ENCODE results near the gene KRTAP2-1.
"Not testable (repeated sequence)": the region's sequence is repeated elsewhere in the genome, so short reads cannot be mapped to it uniquely, and the experiment has no call there.

The KRTAP2-1 gene

DNA sequence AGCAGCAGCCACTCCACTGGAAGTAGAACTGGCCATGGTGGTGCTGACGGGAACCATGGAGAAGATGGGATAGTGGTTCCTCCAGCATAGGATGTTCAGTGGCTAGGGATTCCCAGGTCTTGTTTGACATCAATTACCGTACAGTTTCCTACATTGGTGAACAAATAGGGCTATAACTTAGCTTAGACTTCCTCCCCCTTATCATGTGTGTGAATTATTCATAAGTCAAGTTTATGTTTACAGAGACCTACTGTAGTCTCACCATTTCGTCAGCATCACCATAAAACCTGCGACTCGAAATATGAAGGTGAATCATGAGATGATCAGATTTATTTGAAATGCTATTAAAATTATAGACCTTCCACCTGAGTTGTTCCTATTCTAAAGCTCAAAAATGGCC lies 11.6 kb upstream of the KRTAP2-1 start:
- intact Hi-C loops (cut with DNase I), result no loop called here
- no peak for DNase-seq

DNA sequence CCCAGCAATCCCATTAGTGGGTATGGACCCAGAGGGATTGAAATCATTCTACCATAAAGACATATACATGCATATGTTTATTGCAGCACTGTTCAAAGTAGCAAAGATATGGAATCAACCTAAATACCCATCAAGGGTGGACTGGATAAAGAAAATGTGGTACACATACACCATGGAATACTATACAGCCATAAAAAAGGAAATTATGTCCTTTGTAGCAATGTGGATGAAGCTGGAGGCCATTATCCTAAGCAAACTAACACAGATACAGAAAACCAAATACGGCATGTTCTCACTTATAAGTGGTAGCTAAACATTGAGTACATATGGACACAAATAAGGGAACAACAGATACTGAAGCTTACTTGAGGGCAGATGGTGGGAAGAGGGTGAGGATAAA lies 10.4 kb upstream of the KRTAP2-1 start:
- intact Hi-C loops (cut with DNase I), result no loop called here

DNA sequence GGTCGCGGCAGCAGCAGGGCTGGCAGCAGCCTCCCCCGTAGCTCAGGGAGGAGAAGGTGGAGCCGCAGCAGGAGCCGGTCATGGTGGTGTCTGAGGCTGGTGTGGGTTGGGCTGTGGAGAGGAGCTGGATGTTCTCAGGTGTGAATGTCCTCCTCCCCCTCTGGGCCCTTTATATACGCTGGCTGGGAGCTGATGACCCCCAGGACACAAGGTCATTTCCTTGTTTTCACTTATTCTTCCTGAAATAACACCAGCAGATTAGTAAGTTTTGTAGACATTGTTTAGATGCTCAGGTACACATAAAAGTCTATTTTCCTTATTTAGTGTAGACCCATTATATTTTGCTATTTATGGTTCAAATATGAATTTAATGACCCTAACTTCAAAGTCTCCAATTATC lies 8.0 kb upstream of the KRTAP2-1 start, which contains the start of gene KRTAP2-2:
TSS of gene KRTAP2-2 (minus strand) at position 101 of the 400 bp plus-strand sequence. CDS start at position 82, 19 bp downstream.
- DNase-seq; intact Hi-C loops (cut with DNase I): not testable (repeated sequence)

More for the DNA sequence above, 10.4 kb upstream of the KRTAP2-1 start:
- no peak for DNase-seq

DNA sequence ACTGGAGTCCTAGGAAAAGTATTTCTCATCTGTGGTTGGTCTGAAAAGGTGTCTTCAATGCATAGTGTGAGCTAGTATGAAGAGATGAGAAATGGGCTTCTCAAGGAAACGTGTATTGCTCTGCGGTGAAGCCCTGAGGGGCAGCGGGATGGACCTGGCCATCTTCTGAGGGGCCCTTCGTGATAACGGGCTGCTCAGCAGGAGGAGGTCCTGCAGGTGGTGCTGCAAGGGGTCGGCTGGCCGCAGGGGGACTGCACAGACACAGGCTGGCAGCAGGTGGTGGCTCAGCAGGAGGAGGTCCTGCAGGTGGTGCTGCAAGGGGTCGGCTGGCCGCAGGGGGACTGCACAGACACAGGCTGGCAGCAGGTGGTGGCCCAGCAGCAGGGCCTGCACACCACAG lies 7.4 kb upstream of the KRTAP2-1 start:
- DNase-seq, result peak in 1 of 10 donors; percentile 61
- intact Hi-C loops (cut with DNase I), result not testable (repeated sequence)

DNA sequence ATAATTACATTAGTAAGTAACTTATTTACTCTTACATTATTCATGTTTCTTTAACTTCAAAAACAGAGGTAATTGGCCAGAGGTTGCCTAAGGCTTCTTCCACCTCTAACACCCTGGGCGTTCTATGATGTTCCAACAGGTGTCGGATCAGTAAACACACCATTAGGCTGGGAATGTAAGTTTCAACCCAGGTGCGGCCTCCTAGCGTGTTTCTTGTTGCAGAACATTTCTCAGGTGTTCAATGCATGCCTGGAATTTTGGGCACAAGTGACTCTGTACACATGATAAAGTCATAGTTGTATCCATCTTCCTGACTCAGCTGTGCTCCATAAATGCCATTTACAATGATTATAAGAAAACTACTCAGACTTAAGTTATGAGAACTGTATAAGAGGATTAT lies 6.9 kb upstream of the KRTAP2-1 start:
- intact Hi-C loops (cut with DNase I), result no loop called here
- no peak for DNase-seq

DNA sequence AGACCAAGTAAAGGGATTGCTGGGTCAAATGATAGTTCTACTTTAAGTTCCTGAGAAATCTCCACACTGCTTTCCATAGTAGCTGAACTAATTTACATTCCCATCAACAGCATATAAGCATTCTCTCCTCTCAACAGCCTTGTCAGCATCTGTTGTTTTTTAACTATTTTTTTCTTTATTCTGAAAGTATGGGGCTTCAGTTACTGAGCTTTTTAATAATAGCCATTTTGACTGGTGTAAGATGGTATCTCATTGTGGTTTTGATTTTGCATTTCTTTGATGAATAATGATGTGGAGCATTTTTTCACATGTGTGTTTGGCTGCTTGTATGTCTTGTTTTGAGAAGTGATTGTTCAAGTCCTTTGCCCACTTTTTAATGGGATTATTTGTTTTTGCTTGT lies 5.5 kb upstream of the KRTAP2-1 start:
- no peak for DNase-seq
- intact Hi-C loops (cut with DNase I), result no loop called here

DNA sequence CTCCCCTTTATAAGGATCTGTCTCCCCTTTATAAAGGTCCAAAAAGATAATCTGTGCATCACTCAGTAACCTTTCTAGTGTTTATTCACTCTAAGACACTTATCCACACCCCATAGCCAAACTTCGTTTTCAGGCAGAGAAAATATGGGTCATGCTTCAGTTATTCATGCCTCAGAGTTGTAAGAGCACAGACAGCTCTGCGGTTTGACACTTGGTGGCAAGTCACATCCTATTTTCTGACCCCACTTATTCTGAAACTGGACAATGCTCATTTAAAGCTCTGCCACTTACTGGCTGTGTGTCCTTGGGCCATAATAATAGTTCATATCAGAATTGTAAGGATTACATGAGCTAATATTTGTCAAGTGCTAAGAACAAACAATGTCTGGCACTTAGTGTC lies 2.0 kb upstream of the KRTAP2-1 start:
- intact Hi-C loops (cut with DNase I), result no loop called here
- no peak for DNase-seq

DNA sequence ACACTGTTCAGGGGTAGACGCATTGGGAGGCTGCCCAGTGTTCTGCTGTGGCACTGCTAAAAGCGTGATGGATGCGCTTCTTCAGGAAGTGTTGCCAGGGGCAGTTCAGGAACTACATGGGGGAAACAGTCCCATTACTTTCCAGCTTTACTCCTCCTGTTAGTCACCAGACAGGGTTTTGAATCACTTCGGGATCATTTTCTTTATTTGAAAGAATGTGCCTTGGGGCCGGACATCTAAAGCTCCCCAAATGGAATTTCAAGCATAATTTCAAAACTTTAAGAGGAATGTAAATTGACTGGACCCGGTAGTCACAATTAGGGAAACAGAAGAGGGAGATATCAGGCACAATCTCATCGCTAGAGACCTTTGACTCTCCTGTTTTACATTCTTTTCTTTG lies 1.3 kb upstream of the KRTAP2-1 start:
- intact Hi-C loops (cut with DNase I), result no loop called here
- DNase-seq, result no peak

DNA sequence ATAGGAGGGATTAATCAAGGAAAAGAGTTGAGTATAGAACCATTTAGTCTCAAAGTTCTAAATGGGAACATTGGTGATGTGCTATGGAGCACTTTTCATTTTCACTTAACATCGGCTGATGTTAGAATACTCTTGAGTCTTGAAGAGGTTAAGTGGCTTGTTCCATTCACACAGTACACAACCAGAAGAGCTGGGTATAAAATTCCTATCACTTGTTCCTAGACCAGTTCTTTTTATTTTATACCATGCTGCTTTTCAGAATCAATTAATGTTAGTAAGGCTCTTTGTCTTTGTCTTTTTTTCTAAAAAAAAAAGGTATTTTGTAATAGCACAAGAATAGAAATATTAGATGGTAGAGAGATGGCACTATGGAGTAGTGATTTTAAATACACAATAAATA lies 4.2 kb downstream of the KRTAP2-1 start:
- DNase-seq, result no peak
- intact Hi-C loops (cut with DNase I), result no loop called here

DNA sequence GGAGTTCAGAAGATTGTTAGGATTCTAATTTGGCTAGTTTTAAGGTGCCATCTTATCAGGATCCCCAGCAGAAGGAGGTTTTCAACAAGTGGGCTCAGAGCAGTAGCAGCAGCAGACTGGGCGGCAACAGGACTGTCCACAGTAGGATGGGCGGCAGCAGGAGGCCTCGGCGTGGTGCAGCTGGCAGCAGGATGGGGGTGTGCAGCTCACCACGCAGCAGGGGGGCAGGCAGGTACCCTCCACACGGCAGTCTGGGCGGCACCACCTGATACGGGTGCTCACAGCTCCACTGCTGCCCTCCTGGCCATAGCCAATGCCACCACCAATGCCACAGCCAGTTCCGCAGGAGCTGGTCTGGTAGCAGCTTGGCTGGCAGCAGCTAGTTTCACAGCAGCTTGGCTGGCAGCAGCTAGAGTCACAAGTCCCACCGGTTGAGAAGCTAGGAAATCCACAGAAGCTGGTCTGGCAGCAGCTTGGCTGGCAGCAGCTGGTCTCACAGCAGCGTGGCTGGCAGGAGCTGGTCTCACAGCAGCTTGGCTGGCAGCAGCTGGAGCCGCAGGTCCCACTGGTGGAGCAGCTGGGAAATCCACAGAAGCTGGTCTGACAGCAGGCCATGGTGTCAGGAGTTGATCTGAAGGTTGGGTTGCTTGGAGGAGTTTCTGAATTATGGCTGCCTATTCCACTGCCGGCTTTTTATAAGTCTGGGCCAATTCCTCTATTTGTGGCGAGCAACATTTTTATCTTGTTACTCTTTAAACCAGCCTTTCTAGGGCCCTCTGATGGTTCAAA lies 6.1 kb downstream of the KRTAP2-1 start, which contains the start of gene KRTAP1-1:
TSS of gene KRTAP1-1 (minus strand) at position 668 of the 789 bp plus-strand sequence. CDS start at position 615, 53 bp downstream.
- DNase-seq, result peak in 8 of 10 donors; percentile 8 to 90 (median 28)
- intact Hi-C loops (cut with DNase I), result not testable (repeated sequence)

DNA sequence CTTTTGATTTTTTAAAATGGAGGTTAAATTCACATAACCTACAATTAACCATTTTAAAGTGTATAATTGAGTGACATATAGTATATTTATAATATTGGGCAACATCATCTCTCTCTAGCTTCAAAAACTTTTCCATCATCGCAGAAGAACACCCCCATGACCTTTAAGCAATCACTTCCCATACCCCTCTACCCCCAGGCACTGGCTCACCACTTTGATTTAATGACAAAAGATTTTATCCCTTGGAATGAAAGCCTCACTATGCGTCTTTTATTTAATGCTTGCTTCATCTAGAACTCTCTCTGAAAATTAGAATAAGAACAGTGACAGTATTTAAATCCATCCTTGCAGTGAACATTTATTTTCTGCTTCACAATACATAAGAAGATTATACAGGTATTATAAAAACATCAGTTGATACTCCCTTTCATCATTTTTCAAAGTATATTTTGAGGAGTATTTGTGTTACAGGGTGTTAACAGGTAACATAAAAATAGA lies 9.2 kb downstream of the KRTAP2-1 start:
- DNase-seq, result no peak
- intact Hi-C loops (cut with DNase I), result no loop called here

DNA sequence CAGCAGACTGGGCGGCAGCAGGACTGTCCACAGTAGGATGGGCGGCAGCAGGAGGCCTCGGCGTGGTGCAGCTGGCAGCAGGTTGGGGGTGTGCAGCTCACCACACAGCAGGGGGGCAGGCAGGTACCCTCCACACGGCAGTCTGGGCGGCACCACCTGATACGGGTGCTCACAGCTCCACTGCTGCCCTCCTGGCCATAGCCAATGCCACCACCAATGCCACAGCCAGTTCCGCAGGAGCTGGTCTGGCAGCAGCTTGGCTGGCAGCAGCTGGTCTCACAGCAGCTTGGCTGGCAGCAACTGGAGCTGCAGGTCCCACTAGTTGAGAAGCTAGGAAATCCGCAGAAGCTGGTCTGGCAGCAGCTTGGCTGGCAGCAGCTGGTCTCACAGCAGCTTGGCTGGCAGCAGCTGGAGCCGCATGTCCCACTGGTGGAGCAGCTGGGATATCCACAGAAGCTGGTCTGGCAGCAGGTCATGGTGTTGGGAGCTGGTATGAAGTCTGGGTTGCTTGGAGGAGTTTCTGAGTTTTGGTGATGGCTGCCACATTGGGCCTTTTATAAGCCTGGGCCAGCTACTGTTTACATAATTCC lies 12.7 kb downstream of the KRTAP2-1 start, which contains the start of gene KRTAP1-3:
TSS of gene KRTAP1-3 (minus strand) at position 529 of the 590 bp plus-strand sequence. CDS start at position 476, 53 bp downstream.
- peak in 2 of 10 donors; percentile 54 to 76 for DNase-seq
- intact Hi-C loops (cut with DNase I), result not testable (repeated sequence)

DNA sequence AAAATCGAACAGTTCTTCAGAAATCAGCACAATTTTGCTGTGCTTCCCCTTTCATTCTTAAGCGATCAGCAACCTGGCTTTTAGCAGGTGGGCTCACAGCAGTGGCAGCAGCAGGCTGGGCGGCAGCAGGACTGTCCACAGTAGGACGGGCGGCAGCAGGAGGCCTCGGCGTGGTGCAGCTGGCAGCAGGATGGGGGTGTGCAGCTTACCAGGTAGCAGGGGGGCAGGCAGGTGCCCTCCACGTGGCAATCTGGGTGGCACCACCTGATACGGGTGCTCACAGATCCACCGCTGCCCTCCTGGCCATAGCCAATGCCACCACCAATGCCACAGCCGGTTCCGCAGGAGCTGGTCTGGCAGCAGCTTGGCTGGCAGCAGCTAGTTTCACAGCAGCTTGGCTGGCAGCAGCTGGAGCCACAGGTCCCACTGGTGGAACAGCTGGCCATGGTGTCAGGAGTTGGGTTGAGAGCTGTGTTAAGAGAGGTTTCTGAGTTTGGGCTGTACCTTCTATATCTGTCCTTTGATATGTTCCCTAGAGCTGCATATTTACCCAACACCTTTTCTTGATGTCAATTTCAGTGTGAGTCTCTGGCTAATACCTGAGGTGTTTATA lies 17.4 kb downstream of the KRTAP2-1 start, which contains the start of gene KRTAP1-4:
TSS of gene KRTAP1-4 (minus strand) at position 563 of the 613 bp plus-strand sequence. CDS start at position 446, 117 bp downstream.
- peak in 2 of 10 donors; percentile 44 to 74 for DNase-seq
- intact Hi-C loops (cut with DNase I), result no loop called here

DNA sequence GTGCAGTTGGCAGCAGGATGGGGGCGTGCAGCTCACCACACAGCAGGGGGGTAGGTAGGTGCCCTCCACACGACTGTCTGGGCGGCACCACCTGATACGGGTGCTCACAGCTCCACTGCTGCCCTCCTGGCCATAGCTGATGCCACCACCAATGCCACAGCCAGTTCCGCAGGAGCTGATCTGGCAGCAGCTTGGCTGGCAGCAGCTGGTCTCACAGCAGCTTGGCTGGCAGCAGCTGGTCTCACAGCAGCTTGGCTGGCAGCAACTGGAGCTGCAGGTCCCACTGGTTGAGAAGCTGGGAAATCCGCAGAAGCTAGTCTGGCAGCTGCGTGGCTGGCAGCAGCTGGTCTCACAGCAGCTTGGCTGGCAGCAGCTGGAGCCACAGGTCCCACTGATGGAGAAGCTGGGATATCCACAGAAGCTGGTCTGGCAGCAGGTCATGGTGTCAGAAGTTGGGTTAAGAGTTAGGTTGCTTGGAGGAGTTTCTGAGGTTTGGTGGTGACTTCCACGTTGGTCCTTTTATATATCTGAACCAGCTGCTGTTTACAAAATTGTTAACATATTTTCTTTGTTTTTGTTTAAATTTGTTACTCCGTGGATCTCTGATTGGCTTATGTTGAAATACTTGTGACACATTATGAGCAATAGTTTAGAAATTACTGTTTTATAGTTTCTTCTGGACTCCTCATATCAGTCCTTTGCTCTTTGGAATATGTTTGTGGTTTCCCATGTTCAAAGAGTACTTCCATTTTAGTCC lies 20.2 kb downstream of the KRTAP2-1 start, which contains the start of gene KRTAP1-5:
TSS of gene KRTAP1-5 (minus strand) at position 494 of the 757 bp plus-strand sequence. CDS start at position 441, 53 bp downstream.
- intact Hi-C loops (cut with DNase I), result no loop called here

DNA sequence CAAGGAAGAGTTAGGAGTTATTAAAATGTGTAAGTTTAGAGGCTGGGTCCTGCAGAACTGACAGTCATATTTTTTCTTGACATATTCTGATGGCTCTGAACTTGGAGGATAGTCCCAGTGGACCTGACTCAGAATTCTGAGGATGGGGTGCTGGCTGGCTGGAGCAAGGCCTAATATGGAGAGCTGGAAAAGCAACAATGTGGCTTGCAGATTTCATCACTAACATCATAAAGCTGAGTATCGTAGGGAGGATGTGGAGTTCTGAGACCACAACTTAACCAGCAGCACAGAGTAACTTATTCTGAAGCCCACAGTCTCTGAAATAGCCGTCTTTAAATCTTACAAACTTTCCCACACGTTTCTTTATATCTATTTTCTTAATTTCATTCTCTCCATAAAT lies 22.4 kb downstream of the KRTAP2-1 start:
- DNase-seq, result no peak
- intact Hi-C loops (cut with DNase I), result no loop called here

More for the DNA sequence above, 20.2 kb downstream of the KRTAP2-1 start, which contains the start of gene KRTAP1-5:
- DNase-seq, result peak in 2 of 10 donors; percentile 59 to 80

DNA sequence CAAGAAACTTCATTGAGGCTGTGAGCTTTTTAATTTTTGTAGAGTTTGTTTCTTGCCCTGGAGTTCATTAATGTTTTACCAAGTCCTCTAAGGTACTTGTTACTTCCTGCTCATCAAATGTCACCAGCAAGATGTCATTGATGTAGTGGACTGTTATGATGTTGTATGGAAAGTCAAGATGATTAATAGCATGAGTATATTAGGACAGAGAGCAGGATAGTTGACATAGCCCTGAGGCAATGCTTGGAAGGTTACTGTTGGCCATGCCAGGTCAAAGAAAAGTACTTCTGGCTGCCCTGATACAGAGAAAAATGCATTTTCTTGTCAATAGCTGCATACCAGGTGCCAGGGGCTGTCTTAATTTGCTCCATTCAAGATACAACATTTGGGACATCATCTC lies 26.8 kb downstream of the KRTAP2-1 start:
- no peak for DNase-seq
- intact Hi-C loops (cut with DNase I), result no loop called here

DNA sequence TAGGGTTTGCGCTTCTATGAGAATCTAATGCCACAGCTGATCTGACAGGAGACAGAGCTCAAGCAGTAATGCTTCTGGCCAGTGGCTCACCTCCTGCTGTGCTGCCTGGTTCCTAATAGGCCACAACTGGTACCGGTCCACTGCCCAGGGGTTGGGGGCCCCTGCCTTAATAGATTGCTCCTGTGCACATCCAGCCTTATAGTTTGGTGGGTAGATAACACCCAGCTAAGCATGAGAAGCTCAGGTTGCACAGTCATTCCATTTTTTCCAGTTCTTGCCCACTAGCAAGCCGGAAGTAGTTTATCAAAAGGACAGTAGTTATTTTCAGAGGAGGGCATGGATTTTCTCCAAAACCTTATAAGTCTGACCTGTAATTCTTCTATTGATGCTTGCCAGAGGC lies 27.7 kb downstream of the KRTAP2-1 start:
- DNase-seq, result no peak
- intact Hi-C loops (cut with DNase I), result no loop called here

DNA sequence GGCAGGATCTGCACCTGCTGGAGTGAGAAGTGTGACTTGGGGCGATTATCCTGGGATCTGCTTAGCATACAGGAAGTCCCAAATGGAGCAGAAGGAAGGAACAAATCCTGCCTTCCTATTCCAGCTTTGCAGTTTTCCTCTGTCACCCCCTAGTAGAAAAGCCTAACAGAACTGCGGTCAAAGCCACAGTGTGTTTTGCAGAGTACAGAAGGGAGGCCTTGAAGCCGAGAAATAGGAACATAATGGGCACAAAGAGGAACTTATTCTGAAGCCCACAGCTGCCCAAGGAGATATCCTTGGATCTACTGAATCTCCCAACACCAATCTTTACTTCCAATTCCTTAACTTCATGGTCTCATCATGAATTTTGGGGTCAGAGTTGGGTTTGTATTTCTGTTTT lies 28.6 kb downstream of the KRTAP2-1 start:
- no peak for DNase-seq
- intact Hi-C loops (cut with DNase I), result no loop called here

DNA sequence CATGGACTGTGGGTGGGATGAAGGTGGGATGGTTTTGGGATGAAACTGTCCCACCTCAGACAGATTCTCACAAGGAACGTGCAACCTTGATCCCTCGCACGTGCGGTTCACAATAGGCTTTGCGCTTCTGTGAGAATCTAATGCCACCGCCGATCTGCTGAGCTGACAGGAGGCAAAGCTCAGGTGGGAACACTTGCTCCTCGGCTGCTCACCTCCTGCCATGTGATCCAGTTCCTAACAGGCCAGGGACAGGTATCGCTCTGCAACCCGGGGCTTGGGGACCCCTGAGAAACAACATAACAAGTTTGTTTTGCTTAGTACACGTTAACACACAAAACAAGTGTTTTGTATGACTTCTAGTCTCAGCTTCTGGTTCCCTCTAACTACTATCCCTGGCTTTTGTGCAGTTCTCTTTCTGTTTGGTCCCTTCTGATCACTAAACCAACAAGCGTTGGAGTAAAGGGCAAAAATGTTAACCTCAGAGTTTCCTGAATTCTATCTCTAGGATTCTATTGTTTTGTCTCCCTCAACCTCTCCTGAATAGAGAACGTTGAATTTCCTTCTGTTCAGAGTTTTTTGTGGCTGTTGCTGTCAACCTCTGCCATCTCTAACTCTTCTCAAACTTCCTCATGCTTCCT lies 30.4 kb downstream of the KRTAP2-1 start:
- intact Hi-C loops (cut with DNase I), result no loop called here
- DNase-seq, result no peak

All from posterior cingulate gyrus (tissue), 11 donors.